ENCODE data around the gene ITGBL1.

ITGBL1 gene

GRCh38 chr13:101697745-101698144 is 245.3 kb downstream of the ITGBL1 start:
- TF ChIP-seq, protein P1, sequence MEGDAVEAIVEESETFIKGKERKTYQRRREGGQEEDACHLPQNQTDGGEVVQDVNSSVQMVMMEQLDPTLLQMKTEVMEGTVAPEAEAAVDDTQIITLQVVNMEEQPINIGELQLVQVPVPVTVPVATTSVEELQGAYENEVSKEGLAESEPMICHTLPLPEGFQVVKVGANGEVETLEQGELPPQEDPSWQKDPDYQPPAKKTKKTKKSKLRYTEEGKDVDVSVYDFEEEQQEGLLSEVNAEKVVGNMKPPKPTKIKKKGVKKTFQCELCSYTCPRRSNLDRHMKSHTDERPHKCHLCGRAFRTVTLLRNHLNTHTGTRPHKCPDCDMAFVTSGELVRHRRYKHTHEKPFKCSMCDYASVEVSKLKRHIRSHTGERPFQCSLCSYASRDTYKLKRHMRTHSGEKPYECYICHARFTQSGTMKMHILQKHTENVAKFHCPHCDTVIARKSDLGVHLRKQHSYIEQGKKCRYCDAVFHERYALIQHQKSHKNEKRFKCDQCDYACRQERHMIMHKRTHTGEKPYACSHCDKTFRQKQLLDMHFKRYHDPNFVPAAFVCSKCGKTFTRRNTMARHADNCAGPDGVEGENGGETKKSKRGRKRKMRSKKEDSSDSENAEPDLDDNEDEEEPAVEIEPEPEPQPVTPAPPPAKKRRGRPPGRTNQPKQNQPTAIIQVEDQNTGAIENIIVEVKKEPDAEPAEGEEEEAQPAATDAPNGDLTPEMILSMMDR (IDR thresholded peaks at IDR 0.05; ENCODE audit: extremely low read depth, missing control alignments): no peak
- DNase-seq (ENCODE audit: low spot score): no peak

GRCh38 chr13:101698400-101698799 is 245.9 kb downstream of the ITGBL1 start:
- no peak for DNase-seq (ENCODE audit: low spot score)
- TF ChIP-seq, protein P1 (IDR thresholded peaks at IDR 0.05; ENCODE audit: extremely low read depth, missing control alignments): no peak

- DNase-seq (ENCODE audit: low spot score): no peak
- TF ChIP-seq, protein P1 (IDR thresholded peaks at IDR 0.05; ENCODE audit: extremely low read depth, missing control alignments): no peak
Observed at GRCh38 chr13:101700598-101700997, 248.1 kb downstream of the ITGBL1 start.

DNA sequence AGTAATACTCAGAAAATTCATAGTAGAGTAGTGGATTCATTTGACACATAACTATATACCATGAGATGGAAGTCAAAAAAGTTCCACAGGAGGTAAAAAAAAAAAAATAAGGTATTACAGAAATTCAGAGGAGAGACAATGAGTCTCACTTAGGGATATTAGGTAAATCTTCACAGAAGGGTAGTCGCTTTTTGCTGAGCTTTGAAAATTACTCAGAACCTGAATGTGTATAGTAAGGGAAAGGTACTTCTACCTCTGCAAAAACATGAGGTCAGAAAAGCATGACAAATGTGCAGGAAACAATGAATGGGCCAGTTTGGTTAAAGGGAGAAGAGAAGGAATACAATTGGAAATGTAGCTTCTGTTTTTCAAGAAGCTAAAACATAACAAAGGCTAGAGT is 250.6 kb downstream of the ITGBL1 start:
- DNase-seq (ENCODE audit: low spot score): no peak

DNA sequence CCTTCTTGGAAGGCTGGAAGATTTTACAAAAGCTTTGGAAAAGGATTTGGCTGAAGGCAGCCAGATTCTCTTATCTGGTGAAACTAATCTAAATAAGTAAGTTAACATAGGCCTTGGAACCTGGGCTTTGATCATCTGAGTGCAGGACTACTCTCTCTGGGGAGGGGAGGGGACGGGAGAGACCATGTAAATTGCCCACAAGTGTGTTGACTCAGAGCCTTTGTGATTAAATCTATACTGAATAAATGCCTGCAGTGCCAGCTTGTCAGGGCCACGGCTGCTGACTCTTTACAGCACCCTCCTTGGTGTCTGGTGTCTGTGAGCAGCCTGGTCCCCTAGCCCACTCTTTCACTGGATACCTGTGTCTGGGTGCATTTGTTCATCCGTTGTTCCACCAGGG is 251.4 kb downstream of the ITGBL1 start:
- DNase-seq (ENCODE audit: low spot score): no peak
- TF ChIP-seq, protein P1 (IDR thresholded peaks at IDR 0.05; ENCODE audit: extremely low read depth, missing control alignments): no peak

More for the DNA sequence above, 250.6 kb downstream of the ITGBL1 start:
- TF ChIP-seq, protein P1 (IDR thresholded peaks at IDR 0.05; ENCODE audit: extremely low read depth, missing control alignments): no peak

GRCh38 chr13:101706651-101707050 is 254.2 kb downstream of the ITGBL1 start:
- TF ChIP-seq, protein P1 (IDR thresholded peaks at IDR 0.05; ENCODE audit: extremely low read depth, missing control alignments): no peak
- no peak for DNase-seq (ENCODE audit: low spot score)

DNA sequence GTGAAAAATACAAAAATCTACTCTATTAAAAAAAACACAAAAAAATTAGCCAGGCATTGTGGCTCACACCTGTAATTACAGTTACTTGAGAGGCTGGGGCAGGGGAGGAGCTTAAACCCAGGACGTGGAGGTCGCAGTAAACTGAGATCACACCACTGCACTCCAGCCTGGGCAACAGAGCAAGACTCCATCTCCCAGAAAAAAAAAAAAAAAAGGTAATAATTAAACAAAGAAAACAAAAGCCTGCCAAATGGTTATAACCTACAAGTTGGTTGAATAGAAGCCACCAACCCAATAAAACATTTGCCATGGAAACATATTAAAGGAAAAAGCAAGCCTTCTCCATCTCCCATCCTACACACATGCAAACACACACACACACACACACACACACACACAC is 255.2 kb downstream of the ITGBL1 start:
- no peak for DNase-seq (ENCODE audit: low spot score)
- TF ChIP-seq, protein P1 (IDR thresholded peaks at IDR 0.05; ENCODE audit: extremely low read depth, missing control alignments): no peak

Data from GM20000 (cell line).